Lower lobe of right lung (tissue), 2 donors: ENCODE measurements around the gene RNF157. TPM values are rescaled to one million over a fixed set of nuclear protein-coding genes. Genes with fewer than 3 reads are reported as not detected.

Source experiments
- ATAC-seq, 2 donors: fragments of 200-7000 bp; cut with Tn5 transposase; one replicate each; pipeline ENCODE4 v1.9.1; 2020 to 2022; ENCODE audit warnings: mild to moderate bottlenecking in 2 of 2, moderate library complexity in 2 of 2
- DNase-seq: peaks from one replicate; pipeline ENCODE4 v3.0.0-alpha.2; 2020
- H3K27ac ChIP-seq: fragments of 200-600 bp; one replicate; pipeline ENCODE4 v1.8.0; 2022
- H3K27me3 ChIP-seq: fragments of 200-600 bp; one replicate; pipeline ENCODE4 v1.8.0; 2022; ENCODE audit warnings: low read depth
- H3K36me3 ChIP-seq: fragments of 200-600 bp; one replicate; pipeline ENCODE4 v1.8.0; 2022; ENCODE audit warnings: mild to moderate bottlenecking
- H3K4me1 ChIP-seq: fragments of 200-600 bp; one replicate; pipeline ENCODE4 v1.8.0; 2022
- H3K4me3 ChIP-seq: fragments of 200-600 bp; one replicate; pipeline ENCODE4 v1.8.0; 2022; ENCODE audit warnings: mild to moderate bottlenecking
- H3K9me3 ChIP-seq: fragments of 200-600 bp; one replicate; pipeline ENCODE4 v1.8.0; 2022
- intact Hi-C: fragments of 100-400 bp; cut with DNase I; formaldehyde crosslinking; loops from one replicate; pipeline ENCODE4 v1.11.0; 2022
- microRNA-seq: library from miRNA; unstranded; fragments of <30 nt; microRNA quantifications from one replicate; pipeline ENCODE4 v1.2.0, GENCODE V29; 2020; ENCODE audit warnings: borderline number of aligned reads
- total RNA-seq: library from RNA; stranded (reverse); fragmentation: NEBNext Ultra II Directional; extraction: Animal tissue kit (Norgen Biotek cat#: 25700); gene quantifications from one replicate; pipeline ENCODE4 v1.2.1, GENCODE V29; 2021
- TF ChIP-seq, protein P1 (sequence below): fragments of 200-600 bp; IDR thresholded peaks from one replicate; pipeline ENCODE4 v1.8.0; 2022; ENCODE audit warnings: antibody characterized with exemption, mild to moderate bottlenecking
- donor health status: DM: no; HTN: yes; CAD: no; lungs with severe emphysema.

Gene RNF157
- total RNA-seq, 1 donor from 2014 or later: 2.4 TPM

DNA sequence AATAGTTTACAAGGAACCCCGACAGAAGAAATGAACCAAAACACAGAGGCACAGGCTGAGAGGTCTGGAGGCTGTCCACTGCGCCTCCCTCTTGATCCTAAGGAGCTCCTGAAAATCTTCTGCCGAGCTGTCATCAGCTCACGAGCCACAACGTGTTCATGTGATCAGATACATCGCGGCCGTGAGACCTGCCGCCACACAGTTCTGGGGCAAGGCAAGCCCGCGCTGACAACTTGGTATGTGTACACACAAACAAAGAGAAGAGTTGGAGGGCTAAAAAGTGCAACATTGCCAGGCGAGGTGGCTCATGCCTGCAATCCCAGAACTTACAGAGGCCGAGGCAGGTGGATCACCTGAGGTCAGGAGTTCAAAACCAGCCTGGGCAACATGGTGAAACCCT lies 144.3 kb downstream of the RNF157 start:
- H3K27me3 ChIP-seq: no peaks in the 10 kb centered on the region
- intact Hi-C loops: no loop called here
- H3K4me3 ChIP-seq: no peak overlapping the region
- DNase-seq (peak; percentile 34), ATAC-seq (no peak)
- no peaks in the 10 kb centered on the region for H3K4me1 ChIP-seq
- H3K27ac ChIP-seq: no peak overlapping the region
- peaks cover 99% of the 10 kb centered on the region for H3K36me3 ChIP-seq
- H3K9me3 ChIP-seq: no peaks in the 10 kb centered on the region
- TF ChIP-seq, protein P1, sequence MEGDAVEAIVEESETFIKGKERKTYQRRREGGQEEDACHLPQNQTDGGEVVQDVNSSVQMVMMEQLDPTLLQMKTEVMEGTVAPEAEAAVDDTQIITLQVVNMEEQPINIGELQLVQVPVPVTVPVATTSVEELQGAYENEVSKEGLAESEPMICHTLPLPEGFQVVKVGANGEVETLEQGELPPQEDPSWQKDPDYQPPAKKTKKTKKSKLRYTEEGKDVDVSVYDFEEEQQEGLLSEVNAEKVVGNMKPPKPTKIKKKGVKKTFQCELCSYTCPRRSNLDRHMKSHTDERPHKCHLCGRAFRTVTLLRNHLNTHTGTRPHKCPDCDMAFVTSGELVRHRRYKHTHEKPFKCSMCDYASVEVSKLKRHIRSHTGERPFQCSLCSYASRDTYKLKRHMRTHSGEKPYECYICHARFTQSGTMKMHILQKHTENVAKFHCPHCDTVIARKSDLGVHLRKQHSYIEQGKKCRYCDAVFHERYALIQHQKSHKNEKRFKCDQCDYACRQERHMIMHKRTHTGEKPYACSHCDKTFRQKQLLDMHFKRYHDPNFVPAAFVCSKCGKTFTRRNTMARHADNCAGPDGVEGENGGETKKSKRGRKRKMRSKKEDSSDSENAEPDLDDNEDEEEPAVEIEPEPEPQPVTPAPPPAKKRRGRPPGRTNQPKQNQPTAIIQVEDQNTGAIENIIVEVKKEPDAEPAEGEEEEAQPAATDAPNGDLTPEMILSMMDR: no peak

DNA sequence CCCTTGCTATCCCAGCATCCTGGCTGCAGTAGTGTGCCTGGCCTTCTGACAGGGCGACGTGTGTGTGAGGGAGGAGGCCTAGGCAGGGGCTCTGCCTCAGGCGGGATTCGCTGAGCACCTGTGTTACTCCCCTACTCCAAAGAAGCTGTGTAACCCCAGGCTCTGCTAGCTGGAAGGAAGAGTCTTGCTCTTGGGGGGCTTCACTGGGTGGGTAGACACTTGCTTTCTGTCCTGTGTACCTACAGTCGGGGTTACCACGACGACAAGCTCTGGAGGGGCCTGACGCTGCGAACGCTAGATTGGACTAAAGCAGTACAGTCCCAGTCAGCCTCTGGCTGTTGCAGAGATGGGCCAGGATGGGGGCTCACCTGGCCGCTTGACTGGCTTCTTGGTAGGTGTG lies 146.2 kb downstream of the RNF157 start:
- Histone ChIP-seq H3K4me3 (no peak overlapping the region), H3K27ac (no peak overlapping the region), H3K9me3 (no peaks in the 10 kb centered on the region), H3K4me1 (no peaks in the 10 kb centered on the region), H3K27me3 (no peaks in the 10 kb centered on the region), H3K36me3 (peaks cover 99% of the 10 kb centered on the region)
- intact Hi-C loops: no loop called here
- DNase-seq (peak; percentile 35), ATAC-seq (no peak)
- TF ChIP-seq, protein P1: no peak

DNA sequence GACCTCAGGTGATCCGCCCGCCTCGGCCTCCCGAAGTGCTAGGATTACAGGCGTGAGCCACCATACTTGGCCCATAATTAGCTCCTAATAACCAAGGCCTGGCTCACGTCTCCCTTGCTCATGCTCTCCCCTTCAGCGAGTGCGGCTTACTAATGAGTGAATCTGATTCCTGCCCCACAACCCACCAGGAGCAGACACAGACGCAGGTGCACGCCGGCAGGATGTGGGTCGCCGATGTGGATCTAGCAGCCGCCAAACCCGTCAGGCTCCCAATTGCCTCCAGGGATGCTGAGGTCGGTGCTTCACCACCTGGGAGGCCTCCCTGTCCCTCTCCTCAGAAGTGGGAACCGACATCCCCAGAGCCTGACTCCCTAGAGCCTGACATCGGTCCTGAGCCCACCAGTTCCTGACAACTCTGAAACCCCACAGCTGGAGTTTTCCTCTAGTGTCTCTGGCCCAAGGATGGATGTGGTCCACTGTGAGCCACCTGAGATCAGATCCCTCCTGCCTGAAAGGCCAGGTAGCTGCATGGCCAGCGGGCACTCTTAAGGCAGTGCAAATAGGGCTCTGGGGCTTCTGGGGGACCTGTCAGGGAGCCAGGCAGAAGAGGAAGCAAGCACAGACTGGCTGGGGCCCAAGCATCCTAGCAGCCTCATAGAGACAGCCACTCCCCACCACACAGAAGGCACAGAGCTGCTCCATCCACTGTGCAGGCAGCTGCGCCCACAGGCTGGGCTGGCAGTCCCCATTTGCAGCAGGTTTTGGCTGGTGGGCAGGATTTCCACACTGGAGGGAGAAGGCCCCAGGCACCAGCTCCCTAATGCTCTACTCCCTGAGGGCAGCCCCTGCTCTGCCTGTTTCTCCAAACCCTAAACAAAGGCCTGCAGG lies 147.5 kb downstream of the RNF157 start:
- Histone ChIP-seq H3K27me3 (no peaks in the 10 kb centered on the region), H3K27ac (no peak overlapping the region), H3K4me3 (no peak overlapping the region), H3K9me3 (no peaks in the 10 kb centered on the region), H3K36me3 (peaks cover 100% of the 10 kb centered on the region), H3K4me1 (no peaks in the 10 kb centered on the region)
- peak; percentile 17 for DNase-seq
- intact Hi-C loops: no loop called here
- TF ChIP-seq, protein P1: no peak
- ATAC-seq: no peak

Small RNA genes within 50 kb of the gene (microRNA-seq; reads per million reads assigned to microRNA genes)
- 3.0 reads per million for gene MIR6868

Other genes starting within 250 kb of the RNF157 start
- gene CDK3, start 239.6 kb downstream of the RNF157 start, total RNA-seq: 8.4 TPM
- gene EVPL, start 213.2 kb downstream of the RNF157 start, total RNA-seq: 36.8 TPM
- 65.0 TPM for gene SRP68, start 168.0 kb downstream of the RNF157 start, total RNA-seq
- gene GALR2, start 165.7 kb downstream of the RNF157 start, total RNA-seq: not detected
- gene ZACN, start 161.3 kb downstream of the RNF157 start, total RNA-seq: not detected
- gene EXOC7, start 136.7 kb downstream of the RNF157 start, total RNA-seq: 118 TPM
- gene FOXJ1, start 99.2 kb downstream of the RNF157 start, total RNA-seq: 21.5 TPM
- gene UBALD2, start 24.9 kb upstream of the RNF157 start, total RNA-seq: 62.7 TPM
- 4.5 TPM for gene QRICH2, start 67.8 kb upstream of the RNF157 start, total RNA-seq
- gene PRPSAP1, start 113.4 kb upstream of the RNF157 start, total RNA-seq: 70.4 TPM
- gene SPHK1, start 144.1 kb upstream of the RNF157 start, total RNA-seq: 8.2 TPM
- 18.2 TPM for gene UBE2O, start 212.7 kb upstream of the RNF157 start, total RNA-seq
- not detected for gene AANAT, start 227.1 kb upstream of the RNF157 start, total RNA-seq